HG03135 (cell line): ENCODE results near the gene MAX.
"Not testable (repeated sequence)": the region's sequence is repeated elsewhere in the genome, so short reads cannot be mapped to it uniquely, and the experiment has no call there.

ENCODE experiments used
- ATAC-seq: cut with Tn5 transposase; IDR thresholded peaks from one replicate; pipeline ENCODE4 v1.9.1; 2021; ENCODE audit warnings: mild to moderate bottlenecking, moderate library complexity; ENCODE audit not compliant: unreplicated experiment

Gene MAX

DNA sequence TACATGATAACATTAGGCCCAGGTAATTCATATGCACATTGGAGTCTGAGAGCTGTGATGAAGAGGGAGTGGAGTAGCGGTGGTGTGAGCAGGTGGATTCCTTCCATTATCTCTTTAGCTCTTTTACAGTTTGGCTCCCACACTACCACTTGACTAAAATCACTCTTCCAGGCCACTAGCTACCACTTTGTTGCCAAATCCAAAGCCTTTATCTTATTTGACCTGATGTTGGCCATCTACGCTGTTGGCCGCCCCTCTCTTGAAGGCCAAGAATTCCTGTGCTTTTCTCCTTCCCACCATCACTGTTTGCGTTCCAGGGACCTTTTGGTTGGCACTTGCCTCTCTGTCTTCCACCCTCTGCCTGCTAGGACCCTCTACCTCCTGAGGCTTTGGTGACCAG lies 4.0 kb upstream of the MAX start:
- ATAC-seq: no peak

DNA sequence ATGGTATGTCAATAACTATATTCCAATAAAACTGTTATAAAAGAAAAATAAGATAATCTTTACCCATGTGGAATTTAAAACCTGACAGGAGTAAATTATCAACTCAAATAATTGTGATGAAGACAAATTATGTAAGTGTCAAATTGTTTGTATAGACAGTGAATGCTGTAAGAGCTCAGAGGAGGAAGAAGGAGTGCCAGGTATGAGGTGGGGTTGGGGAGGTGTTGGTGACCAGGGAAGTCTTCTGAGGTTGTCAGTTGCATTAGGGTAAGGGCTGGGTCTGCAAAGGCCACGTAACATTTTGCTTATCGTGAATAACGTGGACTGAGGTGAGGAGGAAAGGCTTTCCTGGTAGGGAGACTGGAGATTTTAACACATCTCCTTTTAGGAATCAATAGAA lies 2.5 kb upstream of the MAX start:
- ATAC-seq: no peak

DNA sequence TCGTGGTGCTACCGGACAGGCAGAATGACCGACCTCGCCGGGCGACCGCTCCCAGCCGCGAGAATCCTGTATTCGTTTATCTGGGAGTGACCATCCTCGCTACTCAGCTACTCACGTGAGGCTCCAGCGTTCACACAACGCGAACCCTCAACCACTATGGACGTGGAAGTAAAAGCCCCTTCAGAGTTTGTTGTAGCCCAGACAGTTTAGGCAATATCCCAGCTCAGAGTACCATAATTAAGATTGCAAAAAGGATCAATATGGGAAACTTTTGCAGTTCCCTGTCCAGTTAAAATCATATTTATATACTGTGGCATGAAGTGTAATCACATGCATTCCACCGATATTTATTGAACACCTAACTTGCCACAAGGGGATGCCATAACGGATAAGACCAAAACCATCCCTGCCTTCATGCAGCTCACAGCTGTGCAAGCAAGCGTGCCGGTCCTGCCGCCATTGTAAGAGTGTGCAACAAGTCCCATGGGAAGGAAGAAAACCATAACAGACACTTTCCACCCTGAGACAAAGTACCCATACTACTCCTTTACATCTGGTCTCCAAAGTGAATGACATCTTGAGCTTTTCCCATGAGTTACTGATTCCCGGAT lies 938 bp upstream of the MAX start:
- ATAC-seq: no peak

DNA sequence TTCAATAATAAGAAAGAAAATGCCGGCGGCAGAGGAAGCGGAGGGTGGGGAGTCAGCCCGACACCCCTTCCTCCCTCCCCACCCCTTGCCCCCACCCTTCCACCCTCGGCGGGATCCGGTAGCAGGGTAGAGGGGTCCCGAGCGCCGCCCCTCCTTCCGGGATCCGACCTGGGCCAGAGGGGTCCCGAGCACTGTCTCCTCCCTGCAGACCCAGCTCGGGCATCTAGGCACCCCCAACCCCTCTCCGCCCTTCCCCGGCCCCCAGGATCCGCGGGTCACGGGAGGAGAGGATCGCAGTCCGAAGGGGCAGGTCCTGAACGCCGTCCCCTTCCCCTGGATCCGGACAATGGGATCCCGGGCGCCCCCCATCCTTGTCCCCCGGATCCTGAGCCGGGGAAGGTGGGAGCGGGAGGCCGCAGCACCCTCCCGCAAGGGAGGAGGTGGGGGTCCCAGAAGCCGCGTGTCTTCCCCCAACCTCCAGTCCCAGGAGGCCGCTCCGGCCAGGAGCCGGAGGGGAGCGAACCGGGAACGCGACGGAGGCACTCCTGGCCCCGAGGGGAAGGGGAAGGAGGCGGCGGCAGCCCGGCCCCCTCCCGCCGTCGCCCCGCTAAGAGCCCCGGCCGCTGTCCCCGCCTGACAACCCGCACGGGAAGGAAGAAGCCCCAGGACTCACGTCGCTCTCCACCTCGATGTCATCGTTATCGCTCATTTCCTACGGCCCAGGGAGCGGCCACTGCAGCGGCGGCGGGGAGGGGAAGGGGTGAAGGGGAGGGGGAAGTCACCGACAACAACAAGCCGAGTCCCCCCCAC lies 481 bp downstream of the MAX start:
- ATAC-seq: peak; percentile 1

DNA sequence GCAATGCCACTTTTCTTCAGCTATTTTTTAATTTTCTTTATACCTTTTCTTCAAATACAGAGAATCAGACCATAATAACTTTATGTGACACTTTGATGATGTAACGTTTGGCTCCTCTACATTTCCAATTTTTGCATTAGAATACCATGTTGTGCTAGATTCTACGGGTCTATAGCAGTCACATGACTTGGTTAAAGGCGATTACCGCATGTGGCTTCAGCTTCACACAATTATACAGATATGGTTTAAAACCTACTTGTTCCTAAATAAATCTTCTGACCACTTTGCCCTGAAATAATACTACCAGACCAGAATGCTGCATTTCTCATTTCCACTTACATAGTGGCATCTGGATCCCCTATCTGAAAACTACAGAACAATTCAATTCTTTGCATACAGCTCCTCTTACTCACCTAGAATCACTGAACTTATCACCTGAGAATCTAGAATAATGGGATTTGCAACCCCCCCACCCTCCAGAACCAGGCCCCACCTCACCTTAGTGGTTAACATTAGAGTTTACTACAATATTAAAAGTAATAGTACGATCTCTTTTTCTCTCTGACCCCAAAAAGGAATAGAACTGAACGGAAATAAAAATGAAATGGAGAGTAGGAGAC lies 1.3 kb downstream of the MAX start:
- no peak for ATAC-seq

DNA sequence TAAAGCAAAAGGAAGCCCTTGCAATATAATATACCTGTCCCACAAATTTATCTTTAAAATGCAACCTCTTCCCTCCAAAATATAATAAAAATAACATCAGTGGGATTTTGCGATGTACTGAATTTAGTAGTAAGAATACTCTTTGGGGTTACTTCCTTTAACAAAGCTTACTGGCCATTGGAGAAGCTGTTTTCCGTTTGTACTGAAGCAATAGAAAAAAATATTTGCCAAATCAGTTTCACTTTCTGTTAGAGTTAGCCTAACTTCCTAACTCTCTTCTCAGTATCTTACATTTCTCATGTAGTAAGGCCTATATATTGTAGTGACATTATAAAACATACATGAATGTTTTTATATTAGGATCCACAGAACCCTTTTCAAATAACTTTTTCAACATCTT lies 3.7 kb downstream of the MAX start:
- no peak for ATAC-seq

DNA sequence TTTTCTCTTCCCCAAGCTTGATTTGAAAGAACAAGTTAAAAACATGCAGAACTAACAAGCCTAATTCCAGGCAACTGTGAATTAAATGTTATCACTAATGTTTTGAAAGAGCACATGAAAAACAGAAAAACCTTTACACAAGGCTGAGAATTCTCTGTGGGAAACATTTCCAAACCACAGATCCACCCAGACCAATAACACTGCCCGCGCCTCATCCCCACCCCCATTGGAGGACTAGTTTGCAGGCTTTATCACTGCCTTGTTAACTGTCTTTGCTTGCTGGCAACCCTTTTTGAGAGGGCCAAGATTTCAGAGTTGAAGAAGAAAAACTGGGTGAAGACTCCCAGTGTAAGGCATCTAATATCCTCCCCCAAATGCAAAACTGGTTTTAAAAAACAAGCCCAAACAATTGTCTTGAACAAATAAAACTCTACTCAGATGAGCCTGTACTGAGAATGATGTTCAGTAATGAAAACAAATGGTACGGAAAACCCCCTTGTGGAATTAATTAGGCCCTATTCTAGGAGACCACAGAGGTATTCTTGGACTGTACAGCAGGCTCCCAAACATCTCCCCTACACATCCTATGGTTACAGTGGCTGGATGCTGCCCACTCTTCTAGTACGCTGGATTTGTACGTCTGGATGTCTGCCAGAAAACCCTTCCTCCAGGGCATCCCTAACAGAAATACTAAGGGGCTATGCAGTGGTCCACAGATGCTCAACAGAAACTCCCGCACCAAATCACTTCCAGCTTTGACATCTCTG lies 5.8 kb downstream of the MAX start:
- ATAC-seq: no peak

DNA sequence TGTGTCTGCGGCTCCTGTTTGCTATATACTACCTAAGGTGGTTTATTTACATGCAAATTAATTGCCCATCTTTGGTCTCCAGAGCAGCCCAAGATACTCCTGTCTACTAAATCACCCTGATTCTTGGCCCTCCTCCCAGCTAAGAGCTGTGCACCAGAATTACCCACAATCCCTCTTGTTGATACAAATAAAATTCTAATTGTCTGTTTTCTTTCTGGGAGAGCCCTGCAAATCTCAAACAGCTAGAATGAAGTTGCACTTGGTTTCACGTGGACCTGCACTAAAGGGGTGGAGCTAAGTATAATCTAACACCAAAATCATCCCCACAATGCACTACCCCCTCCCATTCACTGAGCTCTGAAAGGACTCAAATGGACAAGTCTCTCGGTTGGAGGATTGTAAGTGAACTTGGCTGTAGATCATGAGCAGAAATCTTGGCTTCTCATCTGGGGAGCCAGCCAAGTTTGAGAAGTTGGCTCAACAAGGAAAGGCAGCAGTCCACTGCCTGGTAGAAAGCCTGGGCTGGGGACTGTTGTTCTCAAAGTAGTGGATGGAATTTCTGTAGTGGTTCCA lies 6.6 kb downstream of the MAX start:
- ATAC-seq: no peak

DNA sequence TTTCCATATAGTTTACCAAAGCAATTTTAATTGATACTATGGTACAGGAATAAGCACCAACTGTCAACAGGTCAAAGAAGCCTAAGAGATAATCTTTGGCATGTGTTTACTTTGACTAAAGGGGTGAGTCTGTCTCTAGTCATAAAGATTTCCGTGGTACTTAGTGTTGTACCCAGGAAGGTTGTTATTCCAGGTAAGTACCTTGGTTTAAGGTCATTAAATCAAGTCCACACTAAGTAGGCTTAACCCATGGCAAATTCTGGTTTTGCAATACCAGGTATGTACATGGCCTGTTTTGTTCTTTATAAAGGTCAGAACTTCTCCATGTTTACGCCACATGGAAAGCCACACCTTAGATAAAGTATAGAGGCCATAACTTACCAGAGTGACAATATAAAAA lies 10.0 kb downstream of the MAX start:
- no peak for ATAC-seq

DNA sequence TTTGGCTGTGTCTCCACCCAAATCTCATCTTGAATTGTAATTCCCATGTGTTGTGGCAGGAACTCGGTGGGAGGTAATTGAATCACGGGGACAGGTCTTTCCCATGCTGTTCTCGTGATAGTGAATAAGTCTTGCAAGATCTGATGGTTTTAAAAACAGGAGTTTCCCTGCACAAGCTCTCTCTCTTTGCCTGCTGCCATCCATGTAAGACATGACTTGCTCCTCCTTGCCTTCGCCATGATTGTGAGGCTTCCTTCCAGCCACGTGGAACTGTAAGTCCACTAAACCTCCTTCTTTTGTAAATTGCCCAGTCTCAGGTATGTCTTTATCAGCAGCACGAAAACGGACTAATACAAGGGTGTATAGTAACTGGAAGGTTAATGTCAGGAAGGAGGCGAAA lies 14.5 kb downstream of the MAX start:
- ATAC-seq: not testable (repeated sequence)

DNA sequence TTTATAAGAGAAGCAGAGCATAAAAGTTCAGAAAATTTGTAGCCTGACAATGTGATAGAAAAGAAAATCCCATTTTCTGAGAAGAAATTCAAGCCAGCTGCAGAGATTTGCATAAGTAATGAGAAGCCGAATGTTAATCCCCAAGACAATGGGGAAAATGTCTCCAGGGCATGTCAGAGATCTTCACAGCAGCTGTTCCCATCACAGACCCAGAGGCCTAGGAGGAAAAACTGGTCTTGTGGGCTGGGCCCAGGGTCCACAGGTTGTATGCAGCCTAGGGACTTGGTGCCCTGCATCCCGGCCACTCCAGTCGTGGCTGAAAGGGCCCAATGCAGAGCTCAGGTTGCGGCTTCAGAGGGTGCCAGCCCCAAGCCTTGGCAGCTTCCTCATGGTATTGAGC lies 15.6 kb downstream of the MAX start:
- not testable (repeated sequence) for ATAC-seq

DNA sequence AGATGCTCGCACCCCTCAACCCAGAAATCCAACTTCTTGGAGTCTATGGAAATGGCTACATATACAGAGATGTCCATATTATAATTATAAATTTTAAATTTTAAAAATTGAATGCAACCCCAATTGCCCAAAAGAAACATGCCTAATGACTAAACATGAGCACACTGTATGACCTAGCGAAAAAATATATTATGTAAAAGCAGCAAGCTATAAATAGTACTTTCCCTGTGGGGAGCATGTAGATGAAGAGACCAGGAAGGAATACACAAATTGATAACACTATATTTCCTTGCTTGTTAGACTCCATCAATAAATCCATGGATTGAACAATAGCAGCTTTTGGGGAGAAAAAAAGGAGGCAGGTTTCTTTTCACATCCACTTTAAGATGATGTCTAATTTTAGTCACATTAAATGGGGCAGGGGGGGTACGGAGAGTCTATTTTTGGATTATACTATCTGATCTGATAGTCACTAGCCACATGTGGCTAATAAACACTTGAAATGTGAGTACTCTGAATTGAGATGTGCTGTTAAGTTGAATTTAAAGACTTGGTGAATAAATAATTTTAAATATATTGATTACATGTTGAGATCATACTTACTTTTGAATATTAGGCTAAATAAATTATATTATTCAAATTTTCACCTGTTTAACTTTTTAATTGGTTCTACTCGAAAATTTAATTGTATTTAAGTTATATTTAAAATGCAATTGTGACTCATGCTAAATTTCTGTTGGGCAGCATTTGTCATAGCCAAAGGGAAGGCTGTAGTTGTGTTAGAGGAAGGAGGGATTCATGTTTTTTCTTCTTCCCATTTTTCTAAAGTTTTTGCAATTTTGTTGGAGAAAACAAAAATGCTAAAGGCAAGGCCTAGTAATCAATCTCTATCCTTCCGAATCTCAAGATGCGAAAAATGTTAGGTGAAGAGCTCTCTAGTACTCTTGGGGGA lies 17.5 kb downstream of the MAX start:
- no peak for ATAC-seq

DNA sequence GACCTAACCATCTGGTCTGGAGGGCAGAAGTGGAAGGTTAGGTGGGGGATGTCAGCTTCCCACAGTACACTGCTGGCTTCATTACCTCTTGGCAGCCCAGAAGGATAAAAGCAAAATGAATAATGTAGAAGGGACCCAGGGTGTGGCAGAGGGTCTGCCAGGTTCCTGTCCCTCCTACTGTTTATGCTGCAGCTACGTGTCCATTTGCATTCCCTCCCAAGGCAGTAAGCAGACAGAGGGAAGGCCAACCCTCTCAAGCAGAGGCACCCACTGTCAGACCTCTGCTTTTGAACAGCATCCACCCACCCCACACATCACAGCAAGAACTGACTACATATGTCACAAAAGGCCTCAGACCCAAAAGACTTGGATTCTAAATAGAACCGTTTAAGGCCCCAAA lies 19.4 kb downstream of the MAX start:
- no peak for ATAC-seq

DNA sequence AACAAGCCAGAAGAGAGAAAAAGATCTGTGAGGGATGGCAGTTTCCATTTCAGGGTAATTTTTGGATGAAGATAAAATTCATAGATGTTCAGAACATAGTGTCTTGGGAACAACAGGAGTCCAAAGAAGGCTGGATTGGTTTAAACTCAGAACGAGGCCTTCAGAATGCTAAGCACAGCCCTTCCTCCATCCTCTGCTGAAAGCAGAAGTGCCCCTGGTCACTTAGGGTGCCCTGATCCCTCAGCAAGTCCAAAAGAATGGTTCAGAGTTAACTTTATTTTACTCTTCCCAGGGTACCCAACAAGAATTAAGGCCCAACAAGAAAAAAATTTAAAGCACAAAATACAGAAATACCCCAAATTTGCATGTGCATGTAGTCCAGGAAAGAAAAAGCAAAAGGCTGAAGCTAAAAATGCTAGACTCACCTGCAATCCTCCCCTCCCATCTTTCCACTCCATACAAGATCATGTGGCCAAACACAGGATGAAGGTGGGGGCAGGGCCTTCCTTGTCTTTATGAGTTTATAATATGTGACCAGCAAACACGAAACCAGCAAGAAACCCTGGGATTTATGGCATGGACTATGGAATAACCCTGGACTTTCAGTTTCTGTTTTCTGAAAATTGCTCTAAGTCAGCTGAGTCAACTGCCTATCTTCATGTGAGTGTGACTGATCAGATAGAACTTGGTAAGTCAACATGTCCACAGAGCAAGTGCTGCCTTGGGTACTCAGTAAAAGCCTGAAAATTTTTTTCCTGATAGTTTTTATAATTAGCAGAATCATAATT lies 21.2 kb downstream of the MAX start:
- ATAC-seq: no peak

DNA sequence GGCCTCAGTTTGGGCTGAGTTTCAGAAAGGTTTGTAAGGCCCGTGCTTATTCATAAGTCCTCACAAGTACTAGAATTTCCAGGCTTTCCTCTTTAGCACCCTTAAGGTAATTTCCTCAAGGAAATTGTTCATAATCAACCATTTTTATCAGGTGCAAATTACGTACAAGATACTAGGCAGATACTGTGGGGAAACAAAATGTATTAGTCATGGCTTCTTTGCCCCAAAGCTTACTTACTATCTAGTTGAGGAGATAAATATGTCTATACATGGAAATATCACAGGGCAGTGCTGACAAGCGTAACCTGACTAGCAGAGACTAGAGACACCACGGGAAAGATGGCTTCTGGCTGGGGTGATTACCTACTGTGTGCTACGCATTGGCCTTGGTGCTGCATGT lies 22.5 kb downstream of the MAX start:
- no peak for ATAC-seq

DNA sequence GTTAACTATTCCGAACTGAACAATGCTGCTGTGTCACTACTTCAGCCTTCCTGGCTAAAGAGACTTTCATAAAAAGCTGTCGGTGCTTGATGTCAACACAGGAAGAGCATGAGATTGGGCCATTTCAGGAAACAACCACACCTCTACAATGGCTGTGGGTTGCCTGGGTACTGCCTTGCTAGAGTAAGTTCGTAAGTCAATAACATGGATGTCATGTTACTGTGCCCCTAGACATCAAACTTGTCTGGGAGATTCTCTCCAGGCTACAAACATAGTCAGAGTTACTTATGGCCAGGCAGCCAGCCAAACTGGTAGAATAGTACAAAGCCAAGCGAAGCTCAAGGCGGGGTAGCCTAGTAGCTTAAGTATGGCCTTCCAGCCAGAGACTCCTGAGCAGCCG lies 23.1 kb downstream of the MAX start:
- ATAC-seq: no peak

DNA sequence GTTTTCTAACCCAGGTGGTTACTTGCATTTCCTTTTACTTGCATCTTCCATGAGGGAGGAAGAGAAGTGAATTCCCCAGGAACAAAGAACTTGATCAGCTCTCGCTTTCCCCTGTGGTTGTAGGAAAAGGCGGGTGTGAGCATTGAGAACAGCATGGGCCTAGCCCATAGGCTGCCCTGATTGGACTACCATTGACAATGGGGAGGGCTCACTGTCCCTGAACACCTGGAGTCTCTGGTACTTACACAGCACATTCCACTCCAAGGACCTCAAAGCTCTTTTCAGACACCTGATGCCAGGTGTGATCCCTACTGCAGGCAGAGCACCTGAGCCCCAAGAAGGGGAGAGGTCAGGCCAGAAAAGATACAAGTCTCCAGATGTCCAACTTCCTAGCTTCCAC lies 25.0 kb downstream of the MAX start:
- ATAC-seq: no peak

DNA sequence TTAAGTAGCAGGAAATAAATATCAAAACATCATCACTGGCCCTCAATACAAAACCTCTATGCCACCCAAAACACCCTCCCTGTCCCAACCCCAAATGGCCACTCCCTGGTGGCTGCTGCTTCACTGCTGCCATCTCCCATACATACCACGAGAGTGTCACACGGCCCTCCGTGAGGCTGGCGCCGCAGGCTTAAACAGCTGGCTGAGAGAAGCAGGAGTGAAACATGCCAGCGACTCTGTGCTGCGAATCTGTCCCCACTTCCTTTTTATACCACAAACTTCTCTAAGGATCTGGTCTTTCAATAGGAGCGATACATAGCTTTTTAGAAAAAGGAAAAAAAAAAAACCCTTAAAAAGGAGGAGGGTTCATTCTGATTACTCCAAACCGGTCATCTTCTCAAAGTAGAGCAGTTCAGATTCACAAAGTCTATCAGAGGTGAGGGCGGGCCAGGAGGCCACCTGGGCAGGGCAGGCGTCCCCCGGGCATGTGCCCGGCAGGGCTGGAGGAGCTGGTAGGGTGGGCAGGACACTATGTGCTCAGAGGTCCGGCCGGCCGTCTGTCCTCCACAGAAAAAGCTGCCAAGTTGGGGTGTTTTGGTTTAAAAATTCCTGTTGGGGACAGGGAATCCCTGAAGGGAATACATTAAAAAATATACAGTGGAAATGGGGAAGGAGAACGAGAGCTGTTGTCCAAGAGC lies 26.5 kb downstream of the MAX start:
- ATAC-seq: no peak
